Measurements from ENCODE around the gene NKX1-1. TPM values are rescaled to one million over a fixed set of nuclear protein-coding genes. Genes with fewer than 3 reads are reported as not detected.
A peak's percentile ranks its signal among the peaks of the same experiment; 100 is the strongest.

Gene NKX1-1
- total and polyA plus RNA-seq, 2 experiments from 2014 or later = not detected

GRCh38 chr4:1357356-1358248 is 48.6 kb downstream of the NKX1-1 start:
- no peaks in the 10 kb centered on the region for H3K9me3 Mint-ChIP-seq
- no peak overlapping the region for H2AFZ ChIP-seq
- no peaks in the 10 kb centered on the region for H3K4me1 ChIP-seq (ENCODE audit: insufficient read depth)
- no peak overlapping the region for H3K4me3 Mint-ChIP-seq
- DNase-seq (ENCODE audit: low spot score) = no peak
- H3K4me1 Mint-ChIP-seq = peaks cover 3% of the 10 kb centered on the region; the same call in 2 of the 3 replicates
- 0 out of 2 replicates have a peak, but pooled peaks cover 3% of the 10 kb centered on the region for H4K20me1 ChIP-seq (replicated peaks; ENCODE audit: insufficient read depth)
- no peaks in the 10 kb centered on the region for H3K79me2 ChIP-seq (replicated peaks; ENCODE audit: insufficient read depth)
- TF ChIP-seq EZH2 (IDR thresholded peaks at IDR 0.05; ENCODE audit: low read depth, unreplicated experiment) = no peak
- TF ChIP-seq STAT1 (IDR thresholded peaks at IDR 0.05; ENCODE audit: unreplicated experiment) = no peak
- TF ChIP-seq, protein P1, sequence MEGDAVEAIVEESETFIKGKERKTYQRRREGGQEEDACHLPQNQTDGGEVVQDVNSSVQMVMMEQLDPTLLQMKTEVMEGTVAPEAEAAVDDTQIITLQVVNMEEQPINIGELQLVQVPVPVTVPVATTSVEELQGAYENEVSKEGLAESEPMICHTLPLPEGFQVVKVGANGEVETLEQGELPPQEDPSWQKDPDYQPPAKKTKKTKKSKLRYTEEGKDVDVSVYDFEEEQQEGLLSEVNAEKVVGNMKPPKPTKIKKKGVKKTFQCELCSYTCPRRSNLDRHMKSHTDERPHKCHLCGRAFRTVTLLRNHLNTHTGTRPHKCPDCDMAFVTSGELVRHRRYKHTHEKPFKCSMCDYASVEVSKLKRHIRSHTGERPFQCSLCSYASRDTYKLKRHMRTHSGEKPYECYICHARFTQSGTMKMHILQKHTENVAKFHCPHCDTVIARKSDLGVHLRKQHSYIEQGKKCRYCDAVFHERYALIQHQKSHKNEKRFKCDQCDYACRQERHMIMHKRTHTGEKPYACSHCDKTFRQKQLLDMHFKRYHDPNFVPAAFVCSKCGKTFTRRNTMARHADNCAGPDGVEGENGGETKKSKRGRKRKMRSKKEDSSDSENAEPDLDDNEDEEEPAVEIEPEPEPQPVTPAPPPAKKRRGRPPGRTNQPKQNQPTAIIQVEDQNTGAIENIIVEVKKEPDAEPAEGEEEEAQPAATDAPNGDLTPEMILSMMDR (conservative IDR thresholded peaks at IDR 0.05; ENCODE audit: low read depth in 2 of 2) = no peak
- TF ChIP-seq ETS1 (IDR thresholded peaks at IDR 0.05) = no peak
- no peak for TF ChIP-seq ZNF331 (CRISPR knock-in tag; IDR thresholded peaks at IDR 0.05; ENCODE audit: low read depth)
- no peak for TF ChIP-seq POLR2AphosphoS5 (IDR thresholded peaks at IDR 0.05; ENCODE audit: low read depth)
- H3K4me3 ChIP-seq = no peak overlapping the region
- no peaks in the 10 kb centered on the region for H3F3A ChIP-seq (replicated peaks; ENCODE audit: low read depth)
- ATAC-seq = no peak
- no peaks in the 10 kb centered on the region for H3K36me3 ChIP-seq (ENCODE audit: insufficient read depth)
- no peaks in the 10 kb centered on the region for H3K27me3 ChIP-seq (ENCODE audit: insufficient read depth)
- H3K27ac Mint-ChIP-seq = no peak overlapping the region
- H3K27ac ChIP-seq (ENCODE audit: low read depth) = no peak overlapping the region
- peaks cover 13% of the 10 kb centered on the region for H3K36me3 Mint-ChIP-seq (ENCODE audit: low read depth)
- H3K4me2 ChIP-seq = no peak overlapping the region
- no peaks in the 10 kb centered on the region for H3K9me2 ChIP-seq (ENCODE audit: insufficient read depth)
- peaks cover 2% of the 10 kb centered on the region for H3K27me3 Mint-ChIP-seq (ENCODE audit: insufficient read depth, low read depth, poor library complexity)

GRCh38 chr4:1356181-1356998 is 49.9 kb downstream of the NKX1-1 start:
- ATAC-seq (peak; percentile 40), DNase-seq (ENCODE audit: low spot score) (peak; percentile 90)
- Mint-ChIP-seq H3K27me3 (ENCODE audit: insufficient read depth, low read depth, poor library complexity) (peaks cover 4% of the 10 kb centered on the region), H3K4me3 (no peak overlapping the region), H3K27ac (no peak overlapping the region), H3K9me3 (no peaks in the 10 kb centered on the region), H3K4me1 (peaks cover 6% of the 10 kb centered on the region; the same call in 2 of the 3 replicates), H3K36me3 (ENCODE audit: low read depth) (peaks cover 19% of the 10 kb centered on the region)
- Histone ChIP-seq H3K79me2 (replicated peaks; ENCODE audit: insufficient read depth) (no peaks in the 10 kb centered on the region), H2AFZ (no peak overlapping the region), H3K27ac (ENCODE audit: low read depth) (no peak overlapping the region; the same call in 1 of the 2 replicates), H3K4me1 (ENCODE audit: insufficient read depth) (no peaks in the 10 kb centered on the region), H3K36me3 (ENCODE audit: insufficient read depth) (no peaks in the 10 kb centered on the region), H3K9me2 (ENCODE audit: insufficient read depth) (no peaks in the 10 kb centered on the region), H3F3A (replicated peaks; ENCODE audit: low read depth) (no peaks in the 10 kb centered on the region), H3K27me3 (ENCODE audit: insufficient read depth) (no peaks in the 10 kb centered on the region), H4K20me1 (replicated peaks; ENCODE audit: insufficient read depth) (0 out of 2 replicates have a peak, but pooled peaks cover 3% of the 10 kb centered on the region), H3K4me2 (no peak overlapping the region), H3K4me3 (no peak overlapping the region)
- no peak for TF ChIP-seq ZNF462 (CRISPR knock-in tag; IDR thresholded peaks at IDR 0.05)
